ENCODE results near the gene JAZF1. TPM values are rescaled to one million over a fixed set of nuclear protein-coding genes. Genes with fewer than 3 reads are reported as not detected.

Gene JAZF1
- total and polyA plus RNA-seq, 2 of the 8 experiments (the other 6 are each of a cell fraction or from before 2014, with no cell fraction given): 2.6 to 21.8 TPM

DNA sequence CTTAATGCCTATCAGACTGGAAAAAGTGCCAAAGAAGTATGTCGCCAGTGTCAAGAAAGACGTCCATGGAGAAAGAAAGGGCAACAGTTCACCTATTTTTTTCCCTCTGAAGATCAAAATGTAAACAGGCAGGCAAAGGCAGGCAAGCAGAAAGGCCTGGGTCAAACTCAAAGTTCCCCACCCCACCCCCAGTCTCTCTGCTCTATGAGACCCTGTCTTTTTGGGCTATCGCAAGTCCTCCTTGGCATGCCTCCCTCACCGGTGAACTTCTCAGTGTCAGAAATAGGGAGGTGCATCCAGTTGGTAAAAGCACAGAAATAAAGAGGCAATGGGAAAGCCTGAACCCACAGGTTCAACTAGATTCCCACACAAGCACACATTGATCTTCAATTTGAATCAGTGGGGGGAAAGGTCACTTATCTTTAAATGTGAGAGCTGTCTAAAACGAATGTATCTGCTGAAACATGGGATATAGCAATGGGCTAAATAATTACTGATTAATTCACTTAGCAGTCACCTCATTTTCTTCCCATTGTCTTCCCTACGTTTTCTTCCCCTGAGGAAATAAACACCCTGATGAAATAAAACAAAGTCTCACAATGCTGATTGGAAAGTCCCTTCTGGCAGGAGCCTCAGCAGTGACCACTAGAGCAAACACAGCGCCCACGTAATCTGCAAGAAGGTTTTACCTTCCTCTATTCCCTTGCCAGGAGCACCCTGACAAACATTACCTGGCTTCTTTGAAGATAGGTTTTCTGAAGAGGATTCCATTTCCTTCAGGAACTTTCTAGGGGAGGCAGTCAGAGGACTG lies 31.1 kb downstream of the JAZF1 start:
- ChIA-PET POLR2A (ENCODE audit: partially characterized antibody) (no interaction called here), CTCF (ENCODE audit: partially characterized antibody) (no interaction called here)
- Histone ChIP-seq H2AK5ac (ENCODE audit: low read depth, low read length) (no peak overlapping the region), H3K9ac (replicated peaks in 1 of 4; ENCODE audit: extremely low read depth in 1 of 4, low read depth in 3 of 4, low read length in 3 of 4) (no peak overlapping the region), H3K4me1 (replicated peaks in 1 of 4; ENCODE audit: control insufficient read depth in 3 of 4, insufficient read depth in 4 of 4, low read length in 3 of 4) (peaks cover 0 to 7% (median 3%) of the 10 kb centered on the region in 4 experiments; a peak in 2 of 7 replicates), H3K79me1 (ENCODE audit: low read depth, low read length) (peaks cover 2% of the 10 kb centered on the region; the same call in 1 of the 2 replicates), H2BK20ac (ENCODE audit: low read length) (no peak overlapping the region), H3K27me3 (replicated peaks in 1 of 4; ENCODE audit: control insufficient read depth in 3 of 4, extremely low read depth in 1 of 4, insufficient read depth in 3 of 4, low read length in 3 of 4) (no peaks in the 10 kb centered on the region), H3K18ac (ENCODE audit: extremely low read depth, low read length) (no peak overlapping the region), H3K56ac (replicated peaks; ENCODE audit: insufficient read length, low read depth, low read length) (no peak overlapping the region), H2BK12ac (ENCODE audit: low read depth, low read length) (no peak overlapping the region), H2BK120ac (replicated peaks; ENCODE audit: low read depth, low read length) (no peak overlapping the region), H3K23me2 (ENCODE audit: low read depth, low read length) (no peaks in the 10 kb centered on the region), H3K27ac (ENCODE audit: low read depth, low read length) (no peak overlapping the region), H4K8ac (ENCODE audit: extremely low read depth, insufficient read depth, low read length) (no peak overlapping the region), H3K14ac (ENCODE audit: insufficient read length) (no peak overlapping the region), H3K23ac (ENCODE audit: insufficient read length) (no peak overlapping the region), H3K9me3 (ENCODE audit: insufficient read depth in 2 of 2, low read depth in 1 of 2, low read length in 1 of 2) (no peaks in the 10 kb centered on the region), H4K91ac (replicated peaks; ENCODE audit: insufficient read length, low read length) (no peak overlapping the region), H3K36me3 (ENCODE audit: control insufficient read depth in 2 of 4, insufficient read depth in 4 of 4, low read length in 3 of 4) (no peaks in the 10 kb centered on the region; a peak in 1 of 8 replicates), H2BK15ac (ENCODE audit: low read length) (no peak overlapping the region), H3K4me2 (ENCODE audit: insufficient read depth in 1 of 2, low read depth in 2 of 2, low read length in 2 of 2) (no peak overlapping the region; a peak in 1 of 4 replicates), H3K79me2 (ENCODE audit: control insufficient read depth in 1 of 2, insufficient read depth in 2 of 2, low read length in 2 of 2) (peaks cover 0 to 3% of the 10 kb centered on the region in 2 experiments; a peak in 2 of 4 replicates), H2AFZ (ENCODE audit: low read length) (no peak overlapping the region), H3K4me3 (ENCODE audit: extremely low read depth in 1 of 4, insufficient read depth in 2 of 4, low read depth in 3 of 4, low read length in 4 of 4) (no peak overlapping the region), H4K5ac (ENCODE audit: insufficient read length, low read depth, low read length) (no peak overlapping the region), H3K4ac (replicated peaks; ENCODE audit: insufficient read length, low read depth, low read length) (no peak overlapping the region), H4K20me1 (replicated peaks in 1 of 2; ENCODE audit: control insufficient read depth in 1 of 2, insufficient read depth in 2 of 2, low read length in 2 of 2) (no peaks in the 10 kb centered on the region), H2BK5ac (ENCODE audit: low read depth, low read length) (no peak overlapping the region)
- DNase-seq (ENCODE audit: low read depth in 1 of 2, low spot score in 2 of 2) (no peak), FAIRE-seq (no peak)
- 79% methylated on average over 8 of the region's 8 CpGs; no CpG with 5 or more reads in 1 of the 2 experiments for WGBS, 2 experiments (ENCODE audit: extremely low coverage in 1 of 2, insufficient coverage in 1 of 2, insufficient read length in 1 of 2, insufficient replicate concordance in 2 of 2, low coverage in 1 of 2, low lambda C conversion rate in 2 of 2, missing lambda C conversion rate in 1 of 2)
- TF ChIP-seq CTCF (IDR thresholded peaks at IDR 0.05; ENCODE audit: control extremely low read depth in 1 of 3, insufficient read depth in 1 of 3, low read depth in 1 of 3, low read length in 3 of 3) (no peak), RXRA (IDR thresholded peaks at IDR 0.05; ENCODE audit: insufficient read depth, low read depth, low read length) (no peak), GABPA (IDR thresholded peaks at IDR 0.05; ENCODE audit: borderline replicate concordance, insufficient read depth, low read length) (no peak), MAFK (IDR thresholded peaks at IDR 0.05; ENCODE audit: low read depth, low read length) (no peak), NANOG (IDR thresholded peaks at IDR 0.05; ENCODE audit: insufficient read depth, low read depth, low read length, poor library complexity, severe bottlenecking) (no peak), RFX5 (IDR thresholded peaks at IDR 0.05; ENCODE audit: borderline replicate concordance, low read depth, low read length) (no peak)
- TF ChIP-seq, protein P1, sequence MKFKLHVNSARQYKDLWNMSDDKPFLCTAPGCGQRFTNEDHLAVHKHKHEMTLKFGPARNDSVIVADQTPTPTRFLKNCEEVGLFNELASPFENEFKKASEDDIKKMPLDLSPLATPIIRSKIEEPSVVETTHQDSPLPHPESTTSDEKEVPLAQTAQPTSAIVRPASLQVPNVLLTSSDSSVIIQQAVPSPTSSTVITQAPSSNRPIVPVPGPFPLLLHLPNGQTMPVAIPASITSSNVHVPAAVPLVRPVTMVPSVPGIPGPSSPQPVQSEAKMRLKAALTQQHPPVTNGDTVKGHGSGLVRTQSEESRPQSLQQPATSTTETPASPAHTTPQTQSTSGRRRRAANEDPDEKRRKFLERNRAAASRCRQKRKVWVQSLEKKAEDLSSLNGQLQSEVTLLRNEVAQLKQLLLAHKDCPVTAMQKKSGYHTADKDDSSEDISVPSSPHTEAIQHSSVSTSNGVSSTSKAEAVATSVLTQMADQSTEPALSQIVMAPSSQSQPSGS (IDR thresholded peaks at IDR 0.05; ENCODE audit: low read length): no peak

All from H1 (cell line).